Lower lobe of right lung (tissue), 2 donors: ENCODE data around the gene ZNF516. TPM values are rescaled to one million over a fixed set of nuclear protein-coding genes. Genes with fewer than 3 reads are reported as not detected.

Experiments used
- ATAC-seq, 2 donors: fragments of 200-7000 bp; cut with Tn5 transposase; one replicate each; pipeline ENCODE4 v1.9.1; 2020 to 2022; ENCODE audit warnings: mild to moderate bottlenecking in 2 of 2, moderate library complexity in 2 of 2
- DNase-seq: peaks from one replicate; pipeline ENCODE4 v3.0.0-alpha.2; 2020
- H3K27ac ChIP-seq: fragments of 200-600 bp; one replicate; pipeline ENCODE4 v1.8.0; 2022
- H3K27me3 ChIP-seq: fragments of 200-600 bp; one replicate; pipeline ENCODE4 v1.8.0; 2022; ENCODE audit warnings: low read depth
- H3K36me3 ChIP-seq: fragments of 200-600 bp; one replicate; pipeline ENCODE4 v1.8.0; 2022; ENCODE audit warnings: mild to moderate bottlenecking
- H3K4me1 ChIP-seq: fragments of 200-600 bp; one replicate; pipeline ENCODE4 v1.8.0; 2022
- H3K4me3 ChIP-seq: fragments of 200-600 bp; one replicate; pipeline ENCODE4 v1.8.0; 2022; ENCODE audit warnings: mild to moderate bottlenecking
- H3K9me3 ChIP-seq: fragments of 200-600 bp; one replicate; pipeline ENCODE4 v1.8.0; 2022
- intact Hi-C: fragments of 100-400 bp; cut with DNase I; formaldehyde crosslinking; loops from one replicate; pipeline ENCODE4 v1.11.0; 2022
- total RNA-seq: library from RNA; stranded (reverse); fragmentation: NEBNext Ultra II Directional; extraction: Animal tissue kit (Norgen Biotek cat#: 25700); gene quantifications from one replicate; pipeline ENCODE4 v1.2.1, GENCODE V29; 2021
- TF ChIP-seq, protein P1 (sequence below): fragments of 200-600 bp; IDR thresholded peaks from one replicate; pipeline ENCODE4 v1.8.0; 2022; ENCODE audit warnings: antibody characterized with exemption, mild to moderate bottlenecking
- donor health status: DM: no; HTN: yes; CAD: no; lungs with severe emphysema.

ZNF516 gene
- total RNA-seq, 1 donor from 2014 or later, result 28.8 TPM

DNA sequence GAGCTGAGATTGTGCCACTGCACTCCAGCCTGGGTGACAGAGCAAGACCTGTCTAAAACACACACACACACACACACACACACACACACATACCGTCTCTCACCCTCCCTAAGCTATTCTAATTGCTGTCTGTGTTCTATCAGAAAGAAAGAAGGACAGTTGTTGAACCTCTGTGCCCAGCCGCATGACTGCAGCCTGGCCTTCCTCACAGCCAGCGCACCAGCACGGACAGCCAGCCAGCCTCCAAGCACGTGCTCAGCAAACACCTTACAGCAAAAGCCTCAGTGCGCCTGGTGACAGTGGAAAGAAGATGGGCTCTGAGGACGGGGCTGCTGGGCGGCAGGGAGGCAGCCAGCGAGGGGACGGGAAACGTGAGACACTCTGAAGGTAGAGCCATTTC lies 58.0 kb downstream of the ZNF516 start:
- intact Hi-C loops, result no loop called here
- TF ChIP-seq, protein P1, sequence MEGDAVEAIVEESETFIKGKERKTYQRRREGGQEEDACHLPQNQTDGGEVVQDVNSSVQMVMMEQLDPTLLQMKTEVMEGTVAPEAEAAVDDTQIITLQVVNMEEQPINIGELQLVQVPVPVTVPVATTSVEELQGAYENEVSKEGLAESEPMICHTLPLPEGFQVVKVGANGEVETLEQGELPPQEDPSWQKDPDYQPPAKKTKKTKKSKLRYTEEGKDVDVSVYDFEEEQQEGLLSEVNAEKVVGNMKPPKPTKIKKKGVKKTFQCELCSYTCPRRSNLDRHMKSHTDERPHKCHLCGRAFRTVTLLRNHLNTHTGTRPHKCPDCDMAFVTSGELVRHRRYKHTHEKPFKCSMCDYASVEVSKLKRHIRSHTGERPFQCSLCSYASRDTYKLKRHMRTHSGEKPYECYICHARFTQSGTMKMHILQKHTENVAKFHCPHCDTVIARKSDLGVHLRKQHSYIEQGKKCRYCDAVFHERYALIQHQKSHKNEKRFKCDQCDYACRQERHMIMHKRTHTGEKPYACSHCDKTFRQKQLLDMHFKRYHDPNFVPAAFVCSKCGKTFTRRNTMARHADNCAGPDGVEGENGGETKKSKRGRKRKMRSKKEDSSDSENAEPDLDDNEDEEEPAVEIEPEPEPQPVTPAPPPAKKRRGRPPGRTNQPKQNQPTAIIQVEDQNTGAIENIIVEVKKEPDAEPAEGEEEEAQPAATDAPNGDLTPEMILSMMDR, result no peak
- Histone ChIP-seq H3K27ac (no peak overlapping the region), H3K36me3 (peaks cover 50% of the 10 kb centered on the region), H3K4me1 (no peaks in the 10 kb centered on the region), H3K27me3 (no peaks in the 10 kb centered on the region), H3K4me3 (no peak overlapping the region), H3K9me3 (no peaks in the 10 kb centered on the region)
- DNase-seq (no peak), ATAC-seq (no peak)

DNA sequence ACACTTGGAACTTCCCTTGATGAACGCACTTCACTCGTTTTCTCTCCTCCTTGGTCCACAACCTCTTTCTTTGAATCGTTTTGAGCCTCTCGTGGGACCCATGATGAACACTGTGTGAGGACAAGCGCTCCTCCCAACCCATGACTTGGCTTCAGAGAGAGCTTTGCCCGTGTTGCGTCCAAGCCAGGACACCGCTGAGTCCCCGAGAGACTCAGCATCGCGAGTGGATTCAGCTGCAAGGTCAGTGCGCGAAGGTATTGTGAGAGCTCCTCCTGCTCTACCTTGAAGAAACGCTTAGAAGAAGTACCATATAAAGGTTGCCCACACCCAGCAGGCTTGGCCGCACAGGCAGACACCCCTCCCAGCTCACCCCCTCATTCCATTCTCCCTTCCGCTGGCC lies 58.7 kb downstream of the ZNF516 start:
- intact Hi-C loops, result no loop called here
- TF ChIP-seq, protein P1, result no peak

DNA sequence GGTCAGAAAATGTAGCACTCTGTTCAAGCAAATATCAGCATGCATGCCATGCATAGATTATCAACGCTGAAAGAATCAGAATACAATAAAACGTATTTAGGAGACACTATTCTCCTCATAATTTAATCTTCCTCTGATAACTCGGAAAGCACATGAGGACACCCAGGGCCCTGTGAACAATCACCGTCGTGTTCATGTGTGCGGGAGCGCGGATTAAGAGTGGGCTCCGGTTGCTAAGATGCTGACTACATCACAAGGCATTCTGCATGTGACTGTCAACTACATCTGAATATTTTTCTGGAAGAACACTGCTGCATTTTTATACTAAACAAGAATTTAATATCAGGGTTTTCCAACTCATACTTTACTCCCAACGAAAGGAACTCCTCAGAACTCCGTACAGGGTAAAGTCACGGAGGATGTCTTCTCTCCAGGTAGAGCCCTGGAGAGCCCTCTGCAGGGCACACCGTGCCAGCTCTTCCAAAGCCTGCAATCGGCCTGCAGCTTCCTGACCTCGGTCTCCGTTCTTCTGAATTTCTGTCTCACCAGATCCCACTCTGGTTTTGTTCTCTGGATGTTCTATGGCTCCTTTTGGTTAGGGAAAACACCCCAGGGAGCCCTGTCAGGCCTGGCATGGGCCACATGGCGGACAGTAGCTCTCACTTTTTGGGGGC lies 59.6 kb downstream of the ZNF516 start:
- TF ChIP-seq, protein P1, result no peak
- ATAC-seq (no peak), DNase-seq (no peak)
- peaks cover 2% of the 10 kb centered on the region for H3K4me1 ChIP-seq
- intact Hi-C loops, result no loop called here
- H3K9me3 ChIP-seq, result no peaks in the 10 kb centered on the region
- peaks cover 35% of the 10 kb centered on the region for H3K36me3 ChIP-seq
- no peaks in the 10 kb centered on the region for H3K27me3 ChIP-seq
- H3K4me3 ChIP-seq, result no peak overlapping the region
- H3K27ac ChIP-seq, result no peak overlapping the region

More for the DNA sequence above, 58.7 kb downstream of the ZNF516 start:
- no peak overlapping the region for H3K4me3 ChIP-seq
- H3K27me3 ChIP-seq, result no peaks in the 10 kb centered on the region
- DNase-seq (no peak), ATAC-seq (no peak)
- H3K4me1 ChIP-seq, result no peaks in the 10 kb centered on the region
- peaks cover 44% of the 10 kb centered on the region for H3K36me3 ChIP-seq
- H3K27ac ChIP-seq, result no peak overlapping the region
- H3K9me3 ChIP-seq, result no peaks in the 10 kb centered on the region

DNA sequence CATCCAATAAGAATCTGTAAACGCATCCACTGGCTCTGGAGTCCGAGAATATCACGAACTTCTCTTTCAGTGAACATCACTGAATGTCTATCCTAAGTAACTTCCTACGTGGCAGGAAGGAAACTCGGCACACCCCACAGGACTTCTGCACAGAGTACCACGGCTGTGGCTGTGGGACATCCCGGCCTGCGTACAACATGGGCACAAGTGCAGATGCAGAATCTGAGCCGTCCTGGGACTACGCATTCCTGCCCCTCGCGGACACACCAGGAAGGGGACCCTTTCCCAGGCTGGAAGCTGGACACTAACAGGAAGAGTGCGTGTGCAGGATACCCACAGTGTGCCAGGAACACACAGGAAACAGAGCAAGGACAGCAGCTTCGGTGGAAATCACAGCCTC lies 60.6 kb downstream of the ZNF516 start:
- Histone ChIP-seq H3K27ac (no peak overlapping the region), H3K9me3 (no peaks in the 10 kb centered on the region), H3K36me3 (peaks cover 28% of the 10 kb centered on the region), H3K4me3 (no peak overlapping the region), H3K4me1 (peaks cover 12% of the 10 kb centered on the region), H3K27me3 (no peaks in the 10 kb centered on the region)
- intact Hi-C loops, result no loop called here
- ATAC-seq (no peak), DNase-seq (no peak)
- TF ChIP-seq, protein P1, result no peak

DNA sequence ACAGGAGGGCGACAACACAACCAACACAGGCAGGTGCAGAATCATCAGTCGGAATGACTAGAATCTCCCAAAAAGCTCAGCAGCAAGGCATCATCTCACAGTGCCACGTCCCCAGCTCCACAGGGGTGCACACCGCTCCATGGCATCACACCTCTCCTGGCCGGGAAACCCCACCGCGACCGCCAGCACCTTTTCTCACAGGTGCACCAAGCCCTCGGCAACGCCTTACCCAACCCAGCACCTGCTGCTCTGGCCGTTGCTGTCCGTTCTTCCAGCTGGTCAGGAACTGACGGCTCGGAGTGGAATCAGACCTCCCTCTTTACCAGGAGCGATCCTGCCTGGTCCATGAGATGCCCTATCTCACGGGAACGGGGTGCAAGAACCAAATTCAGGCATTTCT lies 61.3 kb downstream of the ZNF516 start:
- H3K4me1 ChIP-seq, result peaks cover 18% of the 10 kb centered on the region
- H3K36me3 ChIP-seq, result peaks cover 28% of the 10 kb centered on the region
- H3K27me3 ChIP-seq, result no peaks in the 10 kb centered on the region
- no peaks in the 10 kb centered on the region for H3K9me3 ChIP-seq
- no peak for ATAC-seq
- H3K4me3 ChIP-seq, result no peak overlapping the region
- TF ChIP-seq, protein P1, result no peak
- H3K27ac ChIP-seq, result no peak overlapping the region
- intact Hi-C loops, result no loop called here
- DNase-seq, result no peak
